GM18858 (cell line): Measurements from ENCODE around the gene MLN.

Source experiments
- ATAC-seq: cut with Tn5 transposase; IDR thresholded peaks from one replicate; pipeline ENCODE4 v1.9.1; 2021; ENCODE audit not compliant: unreplicated experiment

The MLN gene

GRCh38 chr6:33790910-33791309, 12.9 kb downstream of the MLN start:
- ATAC-seq = no peak

GRCh38 chr6:33790379-33790778, 13.4 kb downstream of the MLN start:
- ATAC-seq = no peak

DNA sequence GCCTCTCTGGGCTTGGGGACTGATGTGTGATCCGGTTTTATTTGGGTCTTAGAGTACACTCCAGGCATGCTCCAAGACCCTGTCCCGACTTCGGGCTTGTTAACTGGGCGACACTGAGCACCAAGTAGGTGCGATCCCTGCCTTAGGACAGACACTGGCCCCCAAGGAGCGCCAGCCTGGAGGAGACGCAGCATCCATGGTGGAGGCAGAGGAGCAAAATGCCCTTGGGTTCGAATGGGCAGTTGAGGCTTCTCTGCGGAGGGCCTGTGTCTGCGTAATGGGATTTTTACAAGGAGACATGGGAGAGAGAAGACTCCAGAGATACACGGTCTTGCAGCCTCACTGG, 14.3 kb downstream of the MLN start:
- no peak for ATAC-seq

GRCh38 chr6:33788694-33789549, 14.9 kb downstream of the MLN start, which contains the start of gene LEMD2:
LEMD2 (minus strand) TSS chr6:33789130; CDS start chr6:33789116, 14 bp downstream.
- ATAC-seq = peak; percentile 72

DNA sequence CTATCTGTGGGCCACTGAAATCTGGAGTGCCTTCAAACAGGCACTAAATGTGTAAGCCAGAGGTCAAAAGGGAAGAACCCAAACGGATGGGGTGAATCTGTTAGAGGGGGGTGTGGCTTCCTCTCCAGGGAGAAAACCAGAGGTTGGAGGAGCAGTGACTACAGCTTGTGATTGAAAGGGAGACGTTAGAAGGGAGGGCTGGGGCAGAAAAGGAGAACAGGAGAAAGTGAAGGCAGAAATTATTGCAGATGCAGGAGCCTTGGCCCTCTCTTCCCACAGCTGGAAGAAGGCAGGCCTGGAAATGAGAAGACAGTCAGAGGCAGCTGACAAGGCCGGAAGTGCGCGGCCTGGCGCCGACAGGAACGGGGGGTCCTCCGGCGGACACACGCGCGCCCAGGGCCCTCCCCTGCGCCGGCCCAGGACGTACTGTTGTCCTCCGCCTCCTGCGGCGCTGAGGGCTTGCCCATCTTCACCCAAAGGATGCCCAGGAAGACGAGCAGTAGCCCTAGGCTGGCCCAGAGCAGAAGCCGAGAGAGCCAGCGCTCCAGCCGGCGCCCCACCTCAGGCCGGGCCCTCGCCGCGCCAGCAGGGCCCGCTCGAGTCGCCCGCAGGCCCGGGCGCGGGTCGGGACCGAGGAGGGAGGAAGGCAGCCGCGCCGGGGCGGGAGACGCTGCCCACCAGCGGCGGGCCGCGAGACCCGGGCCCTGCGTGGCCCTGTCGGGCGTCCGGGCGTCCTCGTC, 15.7 kb downstream of the MLN start:
- ATAC-seq = peak; percentile 19

DNA sequence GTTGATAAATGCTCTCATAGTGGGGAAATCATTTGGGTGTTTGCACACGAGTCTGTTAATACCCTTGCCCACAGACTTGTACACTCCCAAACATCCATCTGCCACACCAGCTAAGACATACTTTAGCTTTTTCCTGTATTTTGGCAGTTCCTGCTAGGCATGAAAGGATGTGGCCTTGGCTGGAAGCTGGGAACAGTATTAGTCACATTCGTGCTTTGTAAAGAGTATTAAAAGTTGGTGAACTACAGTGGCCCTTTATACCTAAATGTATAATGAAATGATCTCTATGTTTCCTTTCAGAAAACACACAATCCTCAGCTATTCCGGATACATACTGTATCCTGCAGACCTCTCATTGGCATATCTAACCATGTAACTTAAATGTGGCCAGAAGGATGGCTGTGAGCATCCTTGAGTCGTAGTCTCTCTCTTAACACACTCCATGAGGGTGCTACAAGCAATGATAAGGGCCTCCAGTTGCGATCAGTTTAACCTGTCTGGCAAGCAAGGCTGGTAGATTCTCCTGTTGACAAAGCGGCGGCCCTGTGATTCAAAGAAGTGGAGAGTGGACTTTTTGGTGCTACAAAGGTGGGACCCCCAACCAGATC, 16.4 kb downstream of the MLN start:
- ATAC-seq = no peak

GRCh38 chr6:33786736-33787135, 17.1 kb downstream of the MLN start:
- no peak for ATAC-seq

DNA sequence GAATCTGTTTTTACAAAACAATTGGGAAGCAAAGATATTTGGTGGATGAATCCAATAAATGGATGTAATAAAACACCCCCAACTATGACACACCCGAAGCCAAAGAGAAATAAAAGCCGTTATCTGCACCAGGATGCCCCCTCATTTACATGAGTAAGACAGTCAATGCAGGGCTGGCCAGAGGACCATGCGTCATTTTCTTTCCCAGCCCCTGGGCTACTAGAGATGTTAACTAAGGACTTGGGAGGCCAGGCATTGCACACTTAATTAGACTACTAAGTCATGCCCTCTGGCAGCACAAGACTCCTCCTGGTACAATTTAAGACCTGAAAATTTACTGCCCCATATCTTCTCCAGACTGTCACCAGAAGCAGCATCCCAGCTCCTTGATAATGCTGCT, 18.0 kb downstream of the MLN start:
- no peak for ATAC-seq

- ATAC-seq = no peak
Observed at GRCh38 chr6:33784787-33785186, 19.0 kb downstream of the MLN start.

- ATAC-seq = no peak
Observed at GRCh38 chr6:33783781-33784520, 19.9 kb downstream of the MLN start.

DNA sequence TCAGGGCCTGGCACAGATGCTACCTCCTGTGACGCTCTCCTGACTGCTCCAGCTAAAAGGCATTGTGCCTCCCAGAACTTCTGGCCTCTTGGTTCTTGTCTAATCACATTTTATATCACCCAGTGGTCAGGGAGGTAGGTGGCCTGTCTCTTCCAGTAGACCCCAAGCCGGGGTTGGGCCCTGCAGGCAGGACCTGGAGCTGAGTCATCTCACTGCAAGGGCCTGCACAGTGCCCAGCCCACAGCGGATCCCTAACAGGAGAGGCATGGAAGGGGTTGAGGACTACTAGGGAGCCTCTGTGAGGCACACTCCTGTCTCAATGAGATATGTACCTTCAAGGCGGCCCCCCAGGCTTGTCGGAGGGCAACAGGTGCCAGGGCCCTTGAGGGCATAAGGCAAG, 21.2 kb downstream of the MLN start:
- no peak for ATAC-seq

GRCh38 chr6:33781131-33781975, 22.4 kb downstream of the MLN start:
- ATAC-seq = no peak

- ATAC-seq = no peak
Observed at GRCh38 chr6:33779895-33780294, 23.9 kb downstream of the MLN start.

GRCh38 chr6:33779290-33779689, 24.5 kb downstream of the MLN start:
- ATAC-seq = no peak

- no peak for ATAC-seq
Observed at GRCh38 chr6:33778444-33779121, 25.2 kb downstream of the MLN start.

DNA sequence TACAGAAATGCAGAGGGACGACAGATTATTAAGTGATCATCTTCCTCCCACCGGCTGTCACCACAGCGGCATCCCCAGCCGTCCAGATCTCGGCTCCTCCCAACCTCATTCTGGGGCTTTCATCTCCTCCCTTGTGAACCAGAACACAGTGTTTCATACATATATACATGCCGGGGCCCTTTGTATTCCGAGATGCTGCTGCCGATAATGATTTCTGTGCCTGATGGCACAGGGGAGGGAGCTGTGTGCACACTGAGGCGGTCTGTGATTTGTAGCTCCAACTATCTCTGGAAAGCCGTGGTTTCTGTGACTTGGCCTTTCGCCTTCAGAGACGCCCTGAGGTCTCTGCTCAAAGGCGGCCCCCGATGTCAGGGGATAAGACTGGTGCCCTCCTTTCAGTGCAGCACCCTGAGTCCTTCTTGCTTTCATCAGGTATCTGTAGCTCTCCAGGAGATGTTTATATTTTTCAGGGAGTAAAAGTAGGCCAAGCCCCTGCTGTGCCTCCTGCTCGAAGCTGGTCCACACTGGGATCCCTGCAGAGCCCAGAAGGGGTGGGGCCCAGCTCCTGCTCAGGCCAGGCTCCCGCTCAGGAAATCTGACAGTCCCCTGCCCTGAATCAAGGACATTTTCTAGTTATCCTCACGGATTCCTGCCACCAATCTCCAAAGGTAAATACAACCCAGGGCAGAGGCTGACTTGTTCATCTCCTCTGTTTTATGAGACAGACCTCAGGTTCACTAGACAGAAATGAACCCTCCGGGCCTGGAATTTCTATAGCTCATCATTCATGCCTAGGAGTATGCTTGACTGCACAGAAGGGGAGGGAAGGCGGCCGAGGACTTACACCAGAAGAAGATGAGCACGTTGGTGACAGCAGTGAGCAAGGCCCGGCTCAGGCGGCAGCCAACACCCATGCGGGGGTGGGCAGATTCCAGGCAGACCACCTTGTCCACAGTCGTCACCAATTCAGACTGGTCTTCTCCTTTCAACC, 26.1 kb downstream of the MLN start:
- ATAC-seq = no peak

DNA sequence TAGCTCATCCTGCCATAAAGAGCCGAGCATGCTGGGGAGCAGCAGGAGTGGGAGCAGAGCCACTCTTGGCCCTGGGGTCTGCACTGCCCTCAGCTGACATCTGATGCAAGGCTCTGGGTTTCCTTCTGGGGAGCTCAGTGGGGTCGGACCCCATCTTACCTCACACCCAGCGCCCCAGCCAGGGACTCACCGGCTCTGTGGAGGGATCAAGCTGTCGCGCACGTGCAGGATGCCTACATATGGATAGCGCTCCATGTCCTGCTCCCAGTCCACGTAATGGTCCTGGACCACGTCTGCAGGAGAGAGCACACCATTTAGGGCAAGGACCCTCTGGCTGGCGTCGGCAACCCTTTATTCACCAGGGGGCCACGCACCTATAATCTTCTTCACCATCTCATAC, 27.0 kb downstream of the MLN start:
- ATAC-seq = no peak

GRCh38 chr6:33776186-33776585, 27.6 kb downstream of the MLN start:
- ATAC-seq = no peak

DNA sequence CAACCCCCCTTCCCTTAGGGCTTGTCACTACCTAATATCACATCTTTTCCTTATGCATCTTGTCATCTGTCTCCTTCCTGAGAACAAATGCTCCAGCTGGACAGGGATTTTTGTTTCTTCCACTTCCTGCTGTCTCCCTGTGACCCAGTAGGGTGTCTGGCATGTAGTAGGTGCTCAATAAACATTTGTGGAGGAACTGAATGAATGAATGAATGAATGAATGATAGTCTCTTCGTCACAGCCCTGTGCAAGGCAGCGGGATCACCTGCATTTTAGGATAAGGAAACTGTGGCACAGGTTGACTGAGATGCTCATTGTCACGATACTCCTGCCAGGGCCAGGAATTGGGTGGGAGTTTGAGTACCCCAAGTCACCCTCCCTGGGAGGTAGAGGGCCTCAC, 29.0 kb downstream of the MLN start:
- ATAC-seq = no peak
